GM21367 (cell line): Measurements from ENCODE around the gene IRF1.
"Not testable (repeated sequence)": the region's sequence is repeated elsewhere in the genome, so short reads cannot be mapped to it uniquely, and the experiment has no call there.

Experiments used
- ATAC-seq: cut with Tn5 transposase; IDR thresholded peaks from one replicate; pipeline ENCODE4 v1.9.1; 2021; ENCODE audit not compliant: unreplicated experiment

Gene IRF1

GRCh38 chr5:132490484-132491367 lies at the start of gene IRF1:
Gene IRF1, minus strand, starts transcription at chr5:132490773. Its CDS starts 1,295 bp downstream, at chr5:132489478.
- ATAC-seq = peak; percentile 69

- no peak for ATAC-seq
These were observed 49.6 kb upstream of the IRF1 start for GRCh38 chr5:132540149-132540548.

GRCh38 chr5:132539716-132540115 lies 49.1 kb upstream of the IRF1 start:
- no peak for ATAC-seq

GRCh38 chr5:132530946-132531345 lies 40.4 kb upstream of the IRF1 start:
- ATAC-seq = no peak

GRCh38 chr5:132528866-132529634 lies 38.5 kb upstream of the IRF1 start:
- ATAC-seq = no peak

GRCh38 chr5:132528021-132528420 lies 37.4 kb upstream of the IRF1 start:
- ATAC-seq = no peak

GRCh38 chr5:132526974-132527564 lies 36.5 kb upstream of the IRF1 start:
- no peak for ATAC-seq

GRCh38 chr5:132526290-132526973 lies 35.9 kb upstream of the IRF1 start:
- ATAC-seq = no peak

GRCh38 chr5:132525299-132525724 lies 34.7 kb upstream of the IRF1 start:
- ATAC-seq = peak; percentile 57

GRCh38 chr5:132524877-132525276 lies 34.3 kb upstream of the IRF1 start:
- not testable (repeated sequence) for ATAC-seq

GRCh38 chr5:132522067-132522466 lies 31.5 kb upstream of the IRF1 start:
- ATAC-seq = not testable (repeated sequence)

GRCh38 chr5:132513618-132514336 lies 23.2 kb upstream of the IRF1 start:
- not testable (repeated sequence) for ATAC-seq

- no peak for ATAC-seq
These were observed 19.5 kb upstream of the IRF1 start for GRCh38 chr5:132510076-132510475.

- ATAC-seq = peak; percentile 64
These were observed 15.6 kb upstream of the IRF1 start for GRCh38 chr5:132506094-132506692.

GRCh38 chr5:132505641-132506040 lies 15.1 kb upstream of the IRF1 start:
- no peak for ATAC-seq

- no peak for ATAC-seq
These were observed 14.2 kb upstream of the IRF1 start for GRCh38 chr5:132504746-132505145.

GRCh38 chr5:132503244-132503643 lies 12.7 kb upstream of the IRF1 start:
- no peak for ATAC-seq

GRCh38 chr5:132501961-132502931 lies 11.7 kb upstream of the IRF1 start:
- no peak for ATAC-seq

GRCh38 chr5:132501629-132501956 lies 11.0 kb upstream of the IRF1 start:
- ATAC-seq = no peak
